GM18519 (cell line): ENCODE measurements around the gene TAF11.
"Not testable (repeated sequence)": the region's sequence is repeated elsewhere in the genome, so short reads cannot be mapped to it uniquely, and the experiment has no call there.

Experiments
- ATAC-seq: cut with Tn5 transposase; IDR thresholded peaks from one replicate; pipeline ENCODE4 v1.9.1; 2021; ENCODE audit warnings: mild to moderate bottlenecking, moderate library complexity; ENCODE audit not compliant: unreplicated experiment, low FRiP score

The TAF11 gene

GRCh38 chr6:34887753-34888513, at the start of gene TAF11:
Gene TAF11 (minus strand): TSS chr6:34888042. CDS start chr6:34887957, 85 bp downstream.
- ATAC-seq: peak; percentile 63

GRCh38 chr6:34934516-34934915, 46.7 kb upstream of the TAF11 start:
- no peak for ATAC-seq

GRCh38 chr6:34932202-34932601, 44.4 kb upstream of the TAF11 start:
- not testable (repeated sequence) for ATAC-seq

GRCh38 chr6:34930221-34930620, 42.4 kb upstream of the TAF11 start:
- no peak for ATAC-seq

GRCh38 chr6:34929241-34929978, 41.6 kb upstream of the TAF11 start:
- no peak for ATAC-seq

- no peak for ATAC-seq
These were observed 40.9 kb upstream of the TAF11 start for GRCh38 chr6:34928695-34929094.

- ATAC-seq: no peak
These were observed 40.4 kb upstream of the TAF11 start for GRCh38 chr6:34928220-34928619.

DNA sequence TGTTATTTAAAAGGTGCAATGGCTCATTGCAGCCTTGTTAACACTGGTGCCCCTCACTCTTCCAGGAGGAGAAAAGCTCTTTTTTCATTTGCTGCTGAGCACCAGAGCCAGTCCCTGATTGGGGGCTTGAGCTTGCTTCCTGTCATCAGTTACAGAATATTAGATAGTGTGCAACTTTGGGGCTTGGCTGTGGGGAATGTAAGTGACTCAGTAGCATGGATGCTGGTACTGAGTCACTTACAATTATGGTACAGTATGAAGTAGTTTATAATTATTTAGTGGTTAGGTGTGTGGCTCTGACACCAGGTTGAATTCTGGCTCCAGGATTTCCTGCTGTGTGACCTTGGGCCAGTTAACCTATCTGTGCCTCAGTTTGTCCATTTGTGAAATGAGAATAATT, 38.8 kb upstream of the TAF11 start:
- no peak for ATAC-seq

GRCh38 chr6:34924831-34925625, 37.2 kb upstream of the TAF11 start:
- ATAC-seq: no peak

DNA sequence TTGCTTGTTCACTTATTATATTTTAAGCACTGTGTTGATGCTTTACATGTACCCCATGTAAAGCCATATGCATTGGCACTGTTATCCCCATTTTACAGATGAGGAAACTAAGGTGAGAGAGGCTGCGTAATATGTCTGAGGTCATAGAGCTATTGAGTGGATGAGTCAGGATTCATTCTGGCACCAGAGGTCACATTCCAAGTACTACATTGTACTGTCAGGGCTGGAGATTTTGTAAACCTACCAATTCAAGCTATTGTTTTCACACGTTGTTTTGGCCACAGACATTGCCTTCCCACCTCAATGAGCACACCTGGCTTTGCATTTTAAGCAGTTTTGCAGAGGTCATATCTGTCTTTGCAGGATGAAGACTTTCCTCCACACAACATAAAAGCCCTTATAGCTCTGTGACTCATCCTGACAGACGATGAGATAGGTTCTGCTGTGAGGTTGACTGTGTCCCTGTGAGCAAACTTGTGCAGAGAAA, 34.4 kb upstream of the TAF11 start:
- ATAC-seq: no peak

GRCh38 chr6:34920097-34920496, 32.3 kb upstream of the TAF11 start:
- ATAC-seq: no peak

GRCh38 chr6:34919651-34920050, 31.8 kb upstream of the TAF11 start:
- no peak for ATAC-seq

DNA sequence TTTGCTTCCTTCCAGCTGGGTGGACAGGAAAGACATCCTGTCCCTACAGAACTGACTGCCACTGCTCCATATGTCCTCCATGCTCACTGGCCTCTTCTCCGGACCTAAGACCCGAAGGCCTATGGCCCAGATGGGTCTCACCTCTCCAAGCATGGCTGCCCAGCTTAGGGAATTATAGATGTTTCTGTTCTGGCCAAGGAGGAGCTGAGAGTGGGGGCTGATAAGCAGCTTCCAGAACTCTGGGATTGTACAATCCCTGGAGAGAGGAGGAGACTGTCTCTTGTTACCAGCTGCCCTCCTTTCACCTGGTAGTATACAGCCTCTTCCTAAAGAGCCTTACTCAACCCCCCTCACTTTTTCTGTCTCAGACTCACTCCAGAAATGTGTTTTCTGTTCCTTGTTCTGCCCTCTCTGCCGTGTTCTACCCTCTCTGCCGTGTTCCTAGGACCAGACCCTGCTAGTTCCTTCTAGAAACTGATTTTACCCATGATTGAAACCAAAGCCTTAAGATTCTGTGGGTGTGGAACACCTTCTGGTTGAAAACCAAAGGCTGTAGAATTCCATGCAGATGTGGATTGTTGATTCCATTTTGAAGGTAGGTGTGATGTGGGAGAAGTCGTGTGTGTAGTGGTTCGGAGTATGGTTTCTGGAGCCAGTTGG, 29.9 kb upstream of the TAF11 start:
- ATAC-seq: no peak

DNA sequence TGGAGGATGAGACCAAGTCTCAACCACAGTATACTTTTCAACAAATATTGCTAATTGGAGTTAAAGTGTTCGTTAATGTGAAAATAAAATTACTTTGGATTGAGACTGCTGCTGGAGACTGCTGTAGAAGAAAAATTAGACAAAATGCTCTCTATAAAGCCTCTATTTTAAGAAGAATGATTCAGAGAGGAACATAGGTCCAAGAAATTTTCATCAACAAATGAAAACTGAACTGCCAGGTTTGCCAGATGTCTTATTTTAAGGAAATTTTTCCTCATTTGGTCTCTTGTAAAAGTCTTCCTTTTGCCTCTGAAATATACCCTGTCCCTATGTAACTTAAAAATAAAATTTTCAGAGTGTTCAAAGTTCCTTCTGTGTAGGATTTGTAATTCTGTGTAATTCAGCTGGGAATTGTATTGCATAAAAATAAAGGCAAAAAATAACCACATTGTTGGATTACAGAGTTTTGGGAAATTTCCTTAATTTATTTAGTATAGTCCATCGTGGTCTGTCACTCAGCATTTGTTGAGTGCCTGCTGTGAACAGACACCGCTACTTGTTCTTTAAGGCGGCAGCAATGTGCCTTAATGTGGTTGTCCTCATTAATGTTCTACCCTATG, 28.6 kb upstream of the TAF11 start:
- no peak for ATAC-seq

- ATAC-seq: no peak
These were observed 26.5 kb upstream of the TAF11 start for GRCh38 chr6:34914358-34914757.

GRCh38 chr6:34912715-34913464, 25.0 kb upstream of the TAF11 start:
- ATAC-seq: no peak

- ATAC-seq: no peak
These were observed 24.0 kb upstream of the TAF11 start for GRCh38 chr6:34911822-34912221.

DNA sequence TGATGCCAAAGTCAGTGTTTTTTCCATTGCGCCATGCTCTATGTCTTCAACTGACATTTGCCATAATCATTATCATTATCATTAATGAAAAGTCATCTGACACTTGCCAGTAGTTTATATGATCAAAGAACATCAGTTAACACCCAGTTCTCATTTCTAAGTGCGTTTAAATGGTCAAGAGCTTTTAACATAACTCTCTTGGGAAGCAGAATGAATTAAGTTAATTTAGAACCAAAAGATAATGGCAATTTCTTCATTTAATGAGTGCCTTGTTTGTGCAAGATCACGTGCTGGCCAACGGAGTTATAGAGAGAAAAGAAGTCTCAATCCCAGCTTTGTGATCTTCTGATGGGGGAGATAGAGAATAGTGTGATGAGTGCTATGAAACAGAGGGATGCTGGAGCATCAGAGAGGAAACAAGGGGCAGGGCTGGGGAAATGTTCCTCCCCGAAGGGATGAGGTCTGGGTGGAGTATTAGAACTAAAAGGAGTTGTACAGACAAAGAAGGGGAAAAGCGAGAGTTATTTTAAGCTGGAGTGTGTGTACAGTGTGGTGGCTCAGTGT, 21.6 kb upstream of the TAF11 start:
- ATAC-seq: no peak

GRCh38 chr6:34908194-34908593, 20.4 kb upstream of the TAF11 start:
- no peak for ATAC-seq
